ENCODE data around the gene KTI12. TPM values are rescaled to one million over a fixed set of nuclear protein-coding genes. Genes with fewer than 3 reads are reported as not detected.

KTI12 gene
- polyA plus RNA-seq, 3 donors, result 5.1 to 6.1 (median 5.4) TPM

DNA sequence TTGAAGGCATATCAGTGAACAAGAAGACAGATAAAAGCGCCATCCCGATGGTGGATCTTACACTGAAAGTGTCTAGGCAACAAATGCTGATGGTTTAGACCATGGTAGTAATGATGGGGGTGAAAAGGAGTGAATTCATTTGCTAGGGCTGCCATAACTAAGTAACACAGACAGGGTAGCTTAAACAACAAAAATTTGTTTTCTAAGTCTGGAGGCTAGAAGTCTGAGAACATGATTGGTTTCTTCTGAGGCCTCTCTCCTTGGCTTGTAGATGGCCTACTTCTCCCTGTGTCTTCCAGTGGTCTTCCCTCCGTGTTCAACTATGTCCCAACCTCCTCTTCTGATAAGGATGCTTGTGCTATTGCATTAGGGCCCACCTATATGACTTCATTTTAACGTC lies 29.7 kb downstream of the KTI12 start:
- DNase-seq (ENCODE audit: extremely low read depth in 1 of 11, low read depth in 9 of 11, low spot score in 4 of 11), result no peak

DNA sequence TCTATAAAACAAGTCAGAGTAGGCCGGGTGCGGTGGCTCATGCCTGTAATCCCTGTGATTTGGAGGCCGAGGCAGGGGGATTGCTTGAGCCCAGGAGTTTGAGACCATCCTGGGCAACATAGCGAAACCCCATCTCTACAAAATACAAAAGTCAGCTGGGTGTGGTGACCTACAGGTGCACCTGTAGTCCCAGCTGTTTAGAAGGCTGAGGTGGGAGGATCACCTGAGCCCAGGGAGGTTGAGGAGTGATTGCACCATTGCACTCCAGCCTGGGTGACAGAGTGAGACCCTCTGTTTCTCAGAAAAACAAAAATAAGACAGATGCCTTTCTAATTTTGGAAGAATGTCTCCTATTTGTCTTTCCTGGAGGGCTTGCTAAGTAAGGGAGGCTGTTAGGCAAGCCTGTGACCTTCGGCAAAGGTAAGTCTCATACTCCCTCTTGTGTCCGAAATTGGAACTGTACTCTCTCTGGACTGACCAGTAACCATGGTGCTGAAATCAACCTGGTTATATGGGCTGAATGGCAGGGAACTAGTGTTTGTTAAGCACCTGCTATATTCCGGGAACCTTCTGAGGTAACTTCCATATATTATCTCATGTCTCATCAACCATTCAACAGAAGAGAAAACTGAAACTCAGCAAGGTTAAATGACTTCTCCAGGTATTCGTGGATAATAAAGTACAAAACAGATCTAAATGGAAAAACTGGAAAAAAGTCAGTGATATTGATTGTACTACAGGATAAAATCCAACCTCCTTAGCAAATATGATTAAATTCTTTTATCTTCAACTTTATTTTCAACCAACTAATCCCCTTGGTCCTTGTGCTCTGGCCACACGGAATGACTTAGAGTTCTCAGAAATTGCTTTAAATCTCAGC lies 31.3 kb downstream of the KTI12 start:
- peak; percentile 72 to 91 (median 82) for DNase-seq (ENCODE audit: extremely low read depth in 1 of 11, low read depth in 9 of 11, low spot score in 4 of 11)

DNA sequence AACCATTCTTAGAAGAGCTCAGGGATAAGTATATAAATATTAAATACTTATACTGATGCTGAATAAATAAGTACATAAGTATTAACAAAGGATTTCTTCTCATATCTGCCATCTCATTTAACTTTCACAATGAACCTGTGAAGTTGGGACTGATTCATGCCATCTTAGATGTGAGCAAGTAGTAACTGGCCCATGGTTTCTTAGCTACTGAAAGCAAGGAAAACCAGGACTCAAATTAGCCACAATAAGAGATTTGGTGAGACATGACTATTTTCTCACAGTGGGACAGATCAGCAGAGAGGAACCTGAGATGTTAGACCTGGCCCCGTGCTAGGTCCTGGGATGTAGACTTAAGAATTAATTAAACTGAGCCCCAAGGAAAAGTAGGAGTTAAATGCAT lies 34.9 kb downstream of the KTI12 start:
- no peak for DNase-seq (ENCODE audit: extremely low read depth in 1 of 11, low read depth in 9 of 11, low spot score in 4 of 11)

DNA sequence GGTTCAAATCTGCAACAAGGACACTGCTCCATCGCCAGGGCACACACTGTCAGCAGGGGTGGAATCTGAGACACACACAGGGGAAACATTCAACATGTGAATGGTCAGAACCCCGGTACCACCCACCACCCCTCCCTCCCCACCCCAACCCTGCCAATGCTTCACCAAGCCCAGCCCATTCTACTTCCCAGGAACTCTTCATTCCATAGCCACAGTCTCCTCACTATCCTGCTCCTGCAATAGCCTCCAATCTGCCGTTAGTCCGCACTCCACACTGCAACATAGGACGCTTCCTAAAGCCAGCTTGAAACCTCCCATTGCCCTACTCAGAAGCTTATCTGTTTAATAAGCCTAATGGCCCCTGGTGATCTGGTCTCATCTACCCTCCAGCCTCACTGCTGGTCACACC lies 35.6 kb downstream of the KTI12 start:
- no peak for DNase-seq (ENCODE audit: extremely low read depth in 1 of 11, low read depth in 9 of 11, low spot score in 4 of 11)

DNA sequence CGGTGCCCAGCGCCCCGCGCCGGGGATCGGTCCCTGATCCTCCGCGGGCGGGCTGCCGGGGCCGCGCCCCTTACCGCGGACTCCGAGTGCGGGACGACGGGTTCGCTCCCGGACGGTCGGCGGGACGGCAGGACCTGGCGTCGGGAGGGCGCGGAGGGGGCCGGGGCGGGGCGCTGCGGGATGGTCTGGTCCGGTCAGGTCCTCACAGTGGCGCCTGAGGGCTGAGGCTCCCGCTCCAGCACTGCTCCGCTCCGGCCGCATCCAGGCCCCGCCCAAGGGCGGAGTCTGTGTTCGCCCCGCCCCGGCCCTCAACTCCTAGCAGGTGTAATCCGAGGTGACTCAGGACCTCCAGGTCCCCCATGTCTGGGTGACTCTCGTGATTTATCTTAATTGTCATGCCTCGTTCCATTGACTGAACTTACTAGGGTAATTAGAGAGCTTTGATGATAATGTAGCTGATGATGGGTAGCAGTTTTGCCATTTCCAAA lies 43.1 kb downstream of the KTI12 start, which contains the start of gene RAB3B:
TSS of gene RAB3B (minus strand) at position 223 of the 488 bp plus-strand sequence. CDS start 13,583 bp downstream, outside the sequence.
- peak; percentile 35 to 74 (median 60) for DNase-seq (ENCODE audit: extremely low read depth in 1 of 11, low read depth in 9 of 11, low spot score in 4 of 11)

DNA sequence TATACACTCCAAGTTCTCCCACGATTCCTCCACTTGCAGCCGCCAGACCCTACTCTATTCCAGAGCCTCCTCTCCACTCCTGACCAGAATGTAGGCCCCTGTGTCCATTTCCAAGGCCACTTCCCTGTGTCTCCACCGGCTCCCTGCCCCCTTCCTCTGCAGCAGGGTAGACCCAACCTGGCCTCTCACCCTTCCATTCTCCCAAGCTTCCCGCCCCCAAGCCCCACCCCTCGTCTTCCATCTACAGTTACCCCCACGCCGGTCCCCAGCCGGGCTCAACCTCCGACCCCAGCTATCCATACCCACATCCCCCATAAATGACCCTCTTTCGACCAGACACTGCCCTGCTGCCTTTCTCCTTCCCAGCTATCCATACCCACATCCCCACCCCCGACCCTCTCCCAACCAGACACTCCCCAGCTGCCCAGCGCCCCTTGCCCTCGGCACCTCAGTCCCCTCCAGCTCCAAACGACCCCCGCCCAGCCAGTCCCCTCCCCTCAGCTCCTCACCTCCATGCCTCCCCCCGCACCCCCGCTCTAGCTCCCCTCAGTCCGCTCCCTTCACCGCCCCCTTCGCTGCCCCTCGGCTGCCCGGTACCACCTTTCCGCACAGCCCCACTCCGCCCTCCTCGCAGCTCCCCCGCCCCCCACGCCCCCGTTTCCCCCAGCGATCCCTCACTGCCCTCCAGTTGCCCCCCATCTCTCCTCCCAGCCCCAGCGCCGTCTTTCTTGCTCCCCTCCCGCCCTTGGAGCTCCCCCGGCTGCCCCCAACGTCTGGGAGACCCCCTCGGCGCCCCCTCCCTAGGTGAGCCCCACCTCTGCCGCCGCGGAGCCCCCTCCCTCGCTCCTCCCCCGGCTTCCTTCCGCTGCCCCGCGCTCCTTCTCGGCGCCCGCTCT lies 43.8 kb downstream of the KTI12 start:
- peak in 1 of 11 donors; percentile 16 for DNase-seq (ENCODE audit: extremely low read depth in 1 of 11, low read depth in 9 of 11, low spot score in 4 of 11)

DNA sequence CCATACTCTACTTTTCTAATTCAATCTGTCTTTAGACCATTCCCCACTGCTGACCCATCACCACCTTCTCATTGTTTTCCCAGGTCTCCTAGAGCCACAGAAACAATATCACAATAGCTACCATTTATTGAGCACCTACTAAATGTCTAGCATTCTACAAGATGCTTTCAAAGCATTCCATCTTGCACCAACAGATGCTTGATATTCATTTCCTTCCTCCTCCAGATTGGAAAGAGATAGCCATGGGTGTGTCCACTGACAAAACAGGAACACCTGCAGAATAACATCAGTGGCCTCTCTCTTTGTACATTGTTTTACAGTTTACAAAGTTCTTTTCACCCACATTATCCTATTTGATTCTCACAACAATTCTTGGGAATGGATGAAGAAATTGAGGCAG lies 45.4 kb downstream of the KTI12 start:
- DNase-seq (ENCODE audit: extremely low read depth in 1 of 11, low read depth in 9 of 11, low spot score in 4 of 11), result no peak

DNA sequence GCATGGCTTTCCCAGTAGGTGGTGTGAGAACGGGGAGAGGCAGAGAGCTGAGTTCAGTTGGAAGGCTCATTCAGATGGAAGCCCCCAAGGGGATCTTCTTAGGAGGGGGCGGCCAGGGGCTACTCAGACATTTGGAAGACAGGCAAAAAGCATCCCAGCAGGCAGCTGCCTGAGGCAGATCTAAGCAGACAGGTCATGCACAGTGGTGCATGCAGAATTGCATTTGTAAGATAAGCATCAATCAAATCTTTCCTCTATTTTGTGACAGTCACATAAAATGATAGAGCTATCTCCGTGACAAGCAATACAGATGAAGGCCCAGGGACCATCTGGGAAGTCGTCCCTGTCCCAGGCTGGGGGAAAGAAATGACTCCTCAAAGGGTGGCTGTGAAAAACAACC lies 46.9 kb downstream of the KTI12 start:
- no peak for DNase-seq (ENCODE audit: extremely low read depth in 1 of 11, low read depth in 9 of 11, low spot score in 4 of 11)

DNA sequence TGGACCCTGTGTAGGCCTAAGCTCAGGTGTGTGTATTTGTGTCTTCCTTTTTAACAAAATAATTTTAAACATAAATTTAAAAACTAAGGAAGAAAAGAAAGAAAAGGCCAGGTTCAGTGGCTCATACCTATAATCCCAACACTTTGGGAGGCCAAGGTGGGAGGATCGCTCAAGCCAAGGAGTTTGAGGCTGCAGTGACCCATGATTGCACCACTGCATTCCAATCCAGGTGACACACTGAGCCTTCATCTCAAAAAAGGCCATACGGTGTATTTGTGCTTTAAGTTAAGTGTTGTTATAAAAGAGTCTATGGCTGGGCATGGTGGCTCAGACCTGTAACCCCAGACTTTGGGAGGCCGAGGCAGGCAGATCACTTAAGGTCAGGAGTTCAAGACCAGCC lies 51.4 kb downstream of the KTI12 start:
- no peak for DNase-seq (ENCODE audit: extremely low read depth in 1 of 11, low read depth in 9 of 11, low spot score in 4 of 11)

Other genes starting within 250 kb of the KTI12 start
- 100 to 1,000 TPM; 123 to 171 (median 149) TPM for gene NRDC, start 155.1 kb downstream of the KTI12 start, polyA plus RNA-seq (ENCODE audit: insufficient read length in 3 of 3)
- gene RAB3B, start 43.1 kb downstream of the KTI12 start, polyA plus RNA-seq (ENCODE audit: insufficient read length in 3 of 3), result 1 to 10 TPM; 5.0 to 6.1 (median 5.4) TPM
- gene TXNDC12, start 21.4 kb upstream of the KTI12 start, polyA plus RNA-seq (ENCODE audit: insufficient read length in 3 of 3), result 10 to 100 TPM; 69.3 to 75.9 (median 74.1) TPM
- gene BTF3L4, start 22.5 kb upstream of the KTI12 start, polyA plus RNA-seq (ENCODE audit: insufficient read length in 3 of 3), result 10 to 100 TPM; 69.5 to 94.6 (median 77.1) TPM
- 10 to 100 TPM; 32.3 to 36.2 (median 34.6) TPM for gene ZFYVE9, start 108.3 kb upstream of the KTI12 start, polyA plus RNA-seq (ENCODE audit: insufficient read length in 3 of 3)